Skeletal muscle cell (primary cell): ENCODE data around the gene NUCB1.

Source experiments
- DNase-seq: peaks from one replicate; pipeline ENCODE4 v3.0.0-alpha.2; 2010; ENCODE audit warnings: low read depth
- H3K4me3 ChIP-seq: 2 replicates; pipeline ENCODE4 v1.5.1; 2011; ENCODE audit warnings: low read depth, mild to moderate bottlenecking, control low read depth, low read length, moderate library complexity

Gene NUCB1

DNA sequence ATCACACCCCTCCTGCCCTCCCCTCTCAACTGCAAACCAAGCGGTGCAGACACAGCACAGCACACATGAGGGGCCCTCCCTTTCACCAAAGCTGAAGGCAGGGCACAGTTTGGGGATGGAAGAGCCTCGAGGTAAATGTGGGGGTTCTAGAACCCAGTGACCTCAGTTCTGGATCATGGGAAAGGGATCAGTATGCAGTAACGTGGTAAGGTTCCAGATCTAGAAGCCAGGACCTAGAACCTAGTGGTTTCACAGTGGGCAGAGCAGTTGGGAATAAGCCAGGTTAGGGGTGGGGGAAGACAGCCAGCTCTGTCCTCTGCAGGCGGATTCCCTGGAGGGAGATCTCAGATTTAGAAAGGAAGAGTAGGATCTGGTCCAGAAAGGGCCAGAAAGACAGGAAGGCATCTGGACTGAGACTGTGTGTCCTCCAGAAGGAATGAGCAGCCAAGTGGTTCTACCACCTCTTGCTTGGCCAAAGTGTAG, 68.1 kb downstream of the NUCB1 start:
- DNase-seq = no peak
- no peak overlapping the region for H3K4me3 ChIP-seq

DNA sequence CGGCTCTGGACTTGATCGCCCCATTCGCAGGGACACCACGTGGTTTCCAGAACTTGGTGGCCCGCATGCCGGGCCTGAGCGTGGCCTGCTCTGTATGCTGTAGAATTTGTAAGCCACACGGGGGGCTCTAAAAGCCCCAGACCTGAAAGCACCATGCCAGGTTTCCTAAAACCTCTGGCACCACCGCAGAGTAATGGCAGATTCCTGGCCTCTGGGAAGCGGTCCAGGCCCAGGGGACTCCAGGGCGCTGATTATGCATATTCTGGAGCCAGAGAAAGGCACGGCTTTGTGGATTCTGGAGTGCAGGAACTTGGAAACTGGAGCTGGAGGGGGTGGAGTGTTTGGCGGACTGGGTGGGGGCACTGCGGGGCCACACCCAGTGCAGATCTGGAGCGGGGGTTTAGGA, 68.7 kb downstream of the NUCB1 start:
- DNase-seq = no peak
- H3K4me3 ChIP-seq = no peak overlapping the region

DNA sequence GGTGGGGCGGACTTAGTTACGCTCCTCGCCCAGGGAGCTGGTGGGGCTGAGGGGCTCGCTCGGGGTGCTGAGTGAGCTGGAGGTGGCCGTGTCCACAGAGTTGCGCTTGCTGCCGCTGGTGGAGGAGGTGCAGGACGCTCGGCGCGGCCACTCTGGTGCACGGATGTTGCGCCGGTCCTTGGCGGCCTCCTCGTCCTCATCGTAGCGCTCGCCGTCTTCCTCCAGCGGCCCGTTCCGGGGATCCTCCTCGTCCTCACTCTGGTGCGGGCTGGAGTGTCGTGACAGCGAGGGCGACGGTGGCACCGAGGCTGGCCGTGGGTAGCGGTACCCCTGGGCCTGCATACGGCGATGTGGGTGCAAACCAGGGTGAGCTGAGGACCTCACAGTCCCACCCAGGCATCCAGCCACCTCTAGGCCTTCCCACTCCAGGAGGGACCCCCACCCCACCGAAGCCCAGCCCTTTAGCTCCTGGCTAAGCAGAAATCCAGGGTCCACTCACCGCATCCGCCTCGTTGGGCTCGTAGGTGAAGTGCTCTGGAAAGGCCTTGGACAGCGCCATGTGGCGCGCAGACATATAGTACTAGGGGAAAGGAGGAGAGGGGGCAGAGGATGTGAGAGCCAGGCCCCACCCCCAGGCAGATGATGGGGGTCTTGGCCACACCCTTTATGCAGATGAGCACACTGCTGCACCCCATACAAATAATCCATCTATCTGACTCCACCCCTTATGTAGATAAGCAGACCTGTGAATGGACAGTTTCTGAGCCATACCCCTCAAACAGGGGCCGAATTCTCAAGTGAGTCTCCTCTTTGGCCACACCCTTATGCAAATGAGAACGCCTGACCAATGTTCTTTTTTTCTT, 69.4 kb downstream of the NUCB1 start:
- no peak overlapping the region for H3K4me3 ChIP-seq
- DNase-seq = no peak

DNA sequence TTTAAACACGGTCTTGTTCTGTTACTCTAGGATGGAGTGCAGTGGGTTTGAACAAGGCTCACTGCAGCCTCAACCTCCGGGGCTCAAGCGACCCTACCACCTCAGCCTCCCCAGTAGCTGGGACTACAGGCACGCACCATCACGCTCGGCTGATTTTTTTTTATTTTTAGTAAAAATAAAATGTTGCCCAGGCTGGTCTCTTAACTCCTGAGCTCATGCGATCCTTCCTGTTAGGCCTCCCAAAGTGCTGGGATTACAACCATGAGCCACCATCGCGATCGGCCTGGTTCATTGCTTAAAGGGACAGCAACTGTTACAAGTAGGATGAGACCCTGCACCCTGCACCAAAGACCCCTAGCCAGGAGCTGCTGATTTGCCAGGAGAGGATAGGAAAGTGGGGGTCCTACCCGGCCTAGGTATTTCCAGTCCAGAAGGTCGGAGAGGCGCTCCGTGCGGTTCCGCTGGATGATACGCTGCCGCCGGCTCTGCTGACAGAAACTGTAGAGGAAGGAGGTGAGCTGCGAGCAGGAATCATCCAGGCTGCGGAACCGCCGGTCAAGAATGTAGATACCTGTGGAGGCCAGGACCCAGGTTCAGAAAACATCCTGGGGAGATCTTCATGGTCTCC, 70.1 kb downstream of the NUCB1 start:
- no peak for DNase-seq
- H3K4me3 ChIP-seq = no peak overlapping the region

DNA sequence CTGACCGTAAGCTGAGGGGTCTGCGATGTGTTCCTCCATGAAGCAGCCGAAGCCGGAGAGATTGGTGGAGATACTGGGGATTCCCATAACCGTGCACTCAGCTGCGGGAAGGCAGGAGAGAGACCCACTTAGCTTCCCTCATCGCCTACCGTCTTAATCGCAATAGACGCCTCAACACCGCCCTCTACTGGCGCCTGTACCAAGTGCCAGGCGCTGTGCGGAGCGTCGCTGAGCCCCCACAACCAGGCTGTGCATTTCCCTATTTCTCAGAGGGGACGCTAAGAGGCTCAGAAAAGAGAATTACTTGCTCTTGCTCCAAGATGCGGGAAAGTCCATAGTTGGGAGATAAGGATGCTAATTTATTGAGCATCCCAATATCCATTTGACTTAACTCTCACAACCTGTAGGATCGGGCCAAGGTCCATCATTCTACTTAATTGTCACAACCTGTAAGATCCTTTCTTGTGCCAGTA, 70.8 kb downstream of the NUCB1 start:
- H3K4me3 ChIP-seq = no peak overlapping the region
- DNase-seq = no peak
